ENCODE data around the gene PROX1. TPM values are rescaled to one million over a fixed set of nuclear protein-coding genes. Genes with fewer than 3 reads are reported as not detected.

PROX1 gene
- total and polyA plus RNA-seq, 2 experiments from 2014 or later = 4.8 to 15.7 TPM

DNA sequence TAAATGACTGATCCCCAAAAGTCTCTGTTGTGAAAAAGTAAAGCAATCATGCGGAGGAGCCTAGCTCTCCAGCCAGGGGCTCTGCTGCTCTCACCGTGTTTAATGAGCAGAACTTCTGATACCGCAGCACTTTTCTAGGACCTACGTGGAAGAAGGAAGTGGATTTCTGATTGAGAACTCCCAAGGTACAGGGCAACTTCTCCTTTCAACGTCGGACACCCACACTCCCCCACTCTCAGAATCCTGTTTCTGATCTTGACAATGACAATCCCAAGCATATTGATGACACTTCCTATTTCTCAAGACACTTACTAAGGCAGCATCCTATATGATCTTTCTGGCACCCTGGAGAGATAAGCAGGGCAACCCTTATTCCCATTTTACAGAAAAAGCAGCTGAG, 78.4 kb downstream of the PROX1 start:
- no peaks in the 10 kb centered on the region for H3K36me3 ChIP-seq (replicated peaks; ENCODE audit: insufficient read depth, low read depth)
- H3K27ac ChIP-seq = no peak overlapping the region
- H3K9me3 ChIP-seq (ENCODE audit: low read depth) = no peaks in the 10 kb centered on the region
- DNase-seq (ENCODE audit: low spot score) = no peak
- no peaks in the 10 kb centered on the region for H3K9me2 ChIP-seq (replicated peaks; ENCODE audit: insufficient read depth)
- no peaks in the 10 kb centered on the region for H3K4me1 ChIP-seq (ENCODE audit: insufficient read depth)
- H2AFZ ChIP-seq = no peak overlapping the region
- no peaks in the 10 kb centered on the region for H3K27me3 ChIP-seq
- no peak for TF ChIP-seq EZH2phosphoT487 (IDR thresholded peaks at IDR 0.05; ENCODE audit: low read depth, severe bottlenecking, unreplicated experiment)
- no peak for TF ChIP-seq CTCF (IDR thresholded peaks at IDR 0.05; ENCODE audit: poor library complexity)
- TF ChIP-seq EZH2 (IDR thresholded peaks at IDR 0.05; ENCODE audit: borderline replicate concordance) = no peak
- no peaks in the 10 kb centered on the region for H3K79me2 ChIP-seq
- no peak overlapping the region for H3K4me2 ChIP-seq
- H4K20me1 ChIP-seq (ENCODE audit: insufficient read depth, poor library complexity, severe bottlenecking) = no peaks in the 10 kb centered on the region
- 79% methylated on average over 6 of the region's 6 CpGs for WGBS (ENCODE audit: low lambda C conversion rate, missing lambda C conversion rate)
- H3K4me3 ChIP-seq = no peak overlapping the region

GRCh38 chr1:214066936-214067335, 79.2 kb downstream of the PROX1 start:
- Histone ChIP-seq H3K27ac (no peak overlapping the region), H3K4me2 (no peak overlapping the region), H3K4me3 (no peak overlapping the region), H3K9me2 (replicated peaks; ENCODE audit: insufficient read depth) (no peaks in the 10 kb centered on the region), H3K79me2 (no peaks in the 10 kb centered on the region), H3K27me3 (no peaks in the 10 kb centered on the region), H3K9me3 (ENCODE audit: low read depth) (no peaks in the 10 kb centered on the region), H4K20me1 (ENCODE audit: insufficient read depth, poor library complexity, severe bottlenecking) (no peaks in the 10 kb centered on the region), H2AFZ (no peak overlapping the region), H3K4me1 (ENCODE audit: insufficient read depth) (no peaks in the 10 kb centered on the region), H3K36me3 (replicated peaks; ENCODE audit: insufficient read depth, low read depth) (no peaks in the 10 kb centered on the region)
- no peak for TF ChIP-seq EZH2 (IDR thresholded peaks at IDR 0.05; ENCODE audit: borderline replicate concordance)
- TF ChIP-seq CTCF (IDR thresholded peaks at IDR 0.05; ENCODE audit: poor library complexity) = no peak
- TF ChIP-seq EZH2phosphoT487 (IDR thresholded peaks at IDR 0.05; ENCODE audit: low read depth, severe bottlenecking, unreplicated experiment) = no peak
- DNase-seq (ENCODE audit: low spot score) = no peak
- WGBS (ENCODE audit: low lambda C conversion rate, missing lambda C conversion rate) = 94% methylated on average over 3 of the region's 3 CpGs

GRCh38 chr1:214067397-214067796, 79.6 kb downstream of the PROX1 start:
- Histone ChIP-seq H3K27me3 (no peaks in the 10 kb centered on the region), H3K27ac (no peak overlapping the region), H3K4me1 (ENCODE audit: insufficient read depth) (no peaks in the 10 kb centered on the region), H3K36me3 (replicated peaks; ENCODE audit: insufficient read depth, low read depth) (no peaks in the 10 kb centered on the region), H3K4me3 (no peak overlapping the region), H4K20me1 (ENCODE audit: insufficient read depth, poor library complexity, severe bottlenecking) (no peaks in the 10 kb centered on the region), H3K4me2 (no peak overlapping the region), H3K79me2 (no peaks in the 10 kb centered on the region), H3K9me2 (replicated peaks; ENCODE audit: insufficient read depth) (no peaks in the 10 kb centered on the region), H2AFZ (no peak overlapping the region), H3K9me3 (ENCODE audit: low read depth) (no peaks in the 10 kb centered on the region)
- no peak for DNase-seq (ENCODE audit: low spot score)
- TF ChIP-seq EZH2phosphoT487 (IDR thresholded peaks at IDR 0.05; ENCODE audit: low read depth, severe bottlenecking, unreplicated experiment) (no peak), CTCF (IDR thresholded peaks at IDR 0.05; ENCODE audit: poor library complexity) (no peak), EZH2 (IDR thresholded peaks at IDR 0.05; ENCODE audit: borderline replicate concordance) (no peak)
- WGBS (ENCODE audit: low lambda C conversion rate, missing lambda C conversion rate) = 91% methylated on average over 7 of the region's 7 CpGs
